HG03575 (cell line): ENCODE data around the gene CLINT1.
A peak's percentile ranks its signal among the peaks of the same experiment; 100 is the strongest.

ENCODE experiments used
- ATAC-seq: cut with Tn5 transposase; IDR thresholded peaks from one replicate; pipeline ENCODE4 v1.9.1; 2021; ENCODE audit not compliant: unreplicated experiment, insufficient number of reproducible peaks, low FRiP score; ENCODE audit errors: extremely low read depth

CLINT1 gene

GRCh38 chr5:157770665-157771064 lies 88.3 kb downstream of the CLINT1 start:
- no peak for ATAC-seq

GRCh38 chr5:157767689-157768088 lies 91.3 kb downstream of the CLINT1 start:
- ATAC-seq, result no peak

DNA sequence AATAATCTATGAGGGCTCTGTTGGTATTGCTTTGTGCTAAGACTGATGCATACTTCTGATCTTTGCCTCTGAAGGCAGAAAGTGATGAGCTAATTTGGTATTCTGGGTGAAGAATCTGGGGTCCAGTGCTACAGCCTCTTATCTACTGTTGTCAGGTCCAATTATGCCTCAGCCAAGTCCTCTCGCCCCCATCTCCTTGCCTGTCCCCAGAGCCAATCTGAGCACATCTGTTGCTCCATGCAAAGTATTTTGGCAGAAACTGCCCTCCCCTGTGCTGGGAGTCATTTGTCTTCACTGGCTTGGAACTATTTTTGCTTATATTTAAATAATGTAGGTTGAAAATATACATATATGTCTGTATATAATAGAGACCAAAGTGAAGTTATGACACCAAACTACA lies 92.0 kb downstream of the CLINT1 start:
- ATAC-seq, result no peak

DNA sequence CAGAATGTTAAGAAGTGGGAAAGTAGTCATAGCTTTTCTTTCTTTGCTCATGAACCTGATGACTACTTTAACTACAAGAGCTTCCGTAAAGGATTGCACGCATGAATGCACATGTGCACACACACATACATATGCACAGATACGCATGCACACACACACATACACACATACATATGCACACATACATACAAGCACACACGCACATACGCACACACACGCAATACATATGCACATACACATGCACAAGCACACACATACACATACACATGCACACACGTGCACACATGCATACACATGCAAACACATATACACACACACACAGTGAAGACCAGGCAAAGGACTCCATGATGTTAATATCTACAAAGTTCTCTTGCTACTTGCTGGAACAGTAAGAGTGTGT lies 92.5 kb downstream of the CLINT1 start:
- no peak for ATAC-seq

DNA sequence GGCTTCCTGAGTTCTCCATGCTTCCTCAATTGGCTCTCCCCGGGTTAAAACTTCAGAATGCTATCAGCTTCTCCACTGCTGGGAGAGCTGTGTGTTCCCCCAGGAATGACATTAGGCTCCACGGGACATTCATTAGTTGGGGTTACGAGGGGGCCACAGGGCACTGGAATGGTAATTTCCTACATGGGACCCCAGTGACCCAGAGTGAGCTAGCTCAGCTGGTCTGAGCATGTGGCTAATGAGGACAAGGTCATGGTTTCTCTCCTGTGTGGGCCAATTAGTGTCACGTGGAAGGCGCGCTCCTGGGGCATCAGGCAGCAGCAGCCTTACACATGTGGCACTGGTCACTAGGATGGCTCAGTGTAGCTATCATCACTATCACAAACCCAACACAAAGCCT lies 94.4 kb downstream of the CLINT1 start:
- ATAC-seq, result no peak

DNA sequence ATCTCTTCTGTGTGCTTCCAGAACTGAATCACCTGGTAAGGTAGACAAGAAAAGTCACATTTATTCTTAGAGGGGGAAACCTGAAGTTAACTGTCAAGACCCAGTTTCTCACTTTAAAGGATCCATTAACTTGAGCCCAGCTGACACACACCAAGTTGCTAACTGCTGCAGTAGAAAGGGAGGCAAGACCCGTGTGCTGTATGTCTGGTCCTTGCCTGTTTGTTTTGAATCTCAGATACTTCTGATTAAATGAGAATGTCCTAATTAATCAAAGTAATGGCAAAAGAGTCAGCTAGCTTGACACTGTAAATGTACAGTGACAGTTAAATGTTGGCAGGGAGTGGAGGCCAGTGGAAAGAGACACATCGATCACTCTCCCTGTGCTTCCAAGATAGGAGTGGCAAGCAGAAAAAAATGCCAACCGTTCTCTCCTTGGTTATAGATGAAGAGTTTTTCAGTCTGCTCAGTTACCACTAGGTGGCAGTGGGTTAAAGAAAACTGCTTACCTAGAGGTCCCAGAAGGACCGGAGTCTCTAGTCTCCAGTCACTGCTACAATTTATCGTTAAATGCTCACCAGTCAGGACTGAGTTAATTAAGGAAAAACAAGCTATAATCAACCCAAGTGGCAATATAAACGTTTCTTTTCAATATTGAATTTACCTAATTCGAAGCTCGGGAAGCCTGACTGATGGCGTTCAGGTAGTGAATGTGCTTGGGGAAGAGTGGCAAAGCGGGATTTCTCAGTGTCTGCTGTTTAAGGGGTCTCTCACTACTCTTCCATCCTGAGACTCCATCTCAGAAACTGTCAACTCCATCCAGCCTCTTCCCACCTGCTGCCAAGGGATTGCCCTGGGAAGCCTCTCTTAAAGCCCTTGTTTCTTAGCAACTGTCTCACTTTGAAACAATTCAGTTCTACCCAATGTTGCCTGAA lies 97.0 kb downstream of the CLINT1 start:
- ATAC-seq, result no peak

DNA sequence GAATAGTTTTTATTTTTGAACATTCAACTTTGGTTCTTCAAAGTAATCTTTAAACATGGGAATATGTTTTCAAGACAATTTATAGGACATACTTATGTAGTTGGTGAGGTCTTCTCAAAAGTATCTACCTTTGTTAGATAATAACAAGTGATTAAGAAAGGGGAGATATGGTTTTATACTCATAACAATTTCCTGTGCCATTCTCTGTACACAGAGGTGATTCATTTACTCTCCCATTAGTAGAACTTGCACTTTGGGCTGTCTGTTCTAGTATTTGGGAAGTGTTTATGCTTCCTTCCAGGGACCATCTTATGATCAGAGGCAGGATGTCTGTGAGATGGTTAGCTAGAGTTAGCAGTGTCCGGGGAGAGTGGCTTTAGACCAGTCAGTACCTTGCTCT lies 100.2 kb downstream of the CLINT1 start:
- ATAC-seq, result no peak

- ATAC-seq, result no peak
Observed at GRCh38 chr5:157756122-157756521, 102.8 kb downstream of the CLINT1 start.

- no peak for ATAC-seq
Observed at GRCh38 chr5:157750320-157750719, 108.6 kb downstream of the CLINT1 start.

- ATAC-seq, result no peak
Observed at GRCh38 chr5:157749462-157749799, 109.5 kb downstream of the CLINT1 start.

- ATAC-seq, result no peak
Observed at GRCh38 chr5:157748760-157749461, 110.0 kb downstream of the CLINT1 start.

GRCh38 chr5:157747766-157748700 lies 110.9 kb downstream of the CLINT1 start:
- no peak for ATAC-seq

- no peak for ATAC-seq
Observed at GRCh38 chr5:157747173-157747740, 111.7 kb downstream of the CLINT1 start.

DNA sequence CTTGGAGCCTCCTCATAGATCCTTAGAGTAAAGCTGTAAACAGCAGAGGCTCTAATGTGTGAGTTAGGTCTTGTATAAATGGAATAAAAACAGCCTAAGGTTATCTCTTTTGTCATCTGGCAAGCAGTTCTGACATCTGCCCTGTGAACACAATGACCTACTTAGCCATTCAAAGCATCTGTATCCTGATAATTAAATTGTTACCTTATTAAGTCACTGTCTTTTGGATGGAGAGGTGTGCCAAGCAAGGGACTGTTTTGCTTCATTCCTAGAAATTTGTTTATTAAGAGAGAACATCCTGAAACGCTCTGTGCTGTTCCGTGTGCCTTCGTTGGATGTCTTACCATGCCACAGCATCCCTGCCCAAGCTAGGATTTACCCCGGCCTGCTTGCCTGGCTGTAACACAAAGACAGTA lies 113.9 kb downstream of the CLINT1 start:
- no peak for ATAC-seq

GRCh38 chr5:157744051-157745011 lies 114.6 kb downstream of the CLINT1 start:
- no peak for ATAC-seq

DNA sequence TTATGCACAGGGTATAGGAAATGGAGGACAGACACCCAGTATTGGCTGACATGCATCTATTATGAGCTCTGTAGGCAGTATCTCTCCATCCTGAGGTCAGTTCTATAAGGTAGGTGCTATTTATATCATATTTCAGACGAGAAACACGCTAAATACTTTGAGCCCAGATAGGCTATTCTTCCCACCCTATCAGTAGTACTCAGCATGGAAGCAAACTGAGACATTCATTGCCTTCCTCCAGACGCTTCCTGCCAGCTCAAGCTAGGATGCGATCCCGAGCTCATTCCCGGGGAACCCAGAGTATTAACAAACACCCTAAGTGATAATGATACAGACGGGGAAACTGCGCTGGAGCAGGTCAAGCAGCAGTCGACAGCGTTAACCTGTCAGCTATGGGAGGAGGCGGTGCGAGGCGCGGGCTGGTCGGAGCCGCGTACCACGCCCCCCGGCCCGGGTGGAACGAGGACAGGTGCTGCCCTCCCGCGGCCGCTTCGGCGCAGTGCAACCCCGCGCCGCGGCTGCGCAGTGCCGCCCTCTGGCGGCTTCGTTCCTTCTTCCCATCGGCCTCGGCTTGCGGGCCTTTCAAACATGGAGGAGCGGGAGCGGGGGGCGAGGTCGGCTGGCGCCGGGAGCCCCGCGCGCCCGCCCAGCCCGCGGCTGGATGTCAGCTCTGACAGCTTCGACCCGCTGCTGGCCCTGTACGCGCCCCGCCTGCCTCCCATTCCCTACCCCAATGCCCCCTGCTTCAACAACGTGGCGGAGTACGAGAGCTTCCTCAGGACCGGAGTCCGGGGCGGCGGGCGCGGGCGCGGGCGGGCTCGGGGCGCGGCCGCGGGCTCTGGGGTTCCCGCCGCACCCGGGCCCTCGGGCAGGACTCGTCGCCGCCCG lies 115.5 kb downstream of the CLINT1 start, which contains the start of gene LSM11:
TSS of gene LSM11 (plus strand) at position 550 of the 888 bp plus-strand sequence. CDS start at position 589, 39 bp downstream.
- peak; percentile 67 for ATAC-seq

- no peak for ATAC-seq
Observed at GRCh38 chr5:157741131-157741530, 117.8 kb downstream of the CLINT1 start.
